HepG2 (cell line): Measurements from ENCODE around the gene A3GALT2. TPM values are rescaled to one million over a fixed set of nuclear protein-coding genes. Genes with fewer than 3 reads are reported as not detected.

Source experiments
- ATAC-seq: fragments of 200-7000 bp; cut with Tn5 transposase; 3 replicates; pipeline ENCODE4 v1.9.1; 2020; ENCODE audit warnings: mild to moderate bottlenecking, moderate library complexity
- BruUV-seq: library from RNA; stranded (reverse); fragments of 400-500 nt; replicated peaks from 2 replicates; lab custom pipeline; 2021; lab: Mats Ljungman, UMichigan
- CTCF ChIA-PET: fragments of 300-600 bp; formaldehyde crosslinking; extraction: SDS; loops from one replicate; lab custom pipeline; 2021; ENCODE audit warnings: low total read pairs, inconsistent platforms, low intra/inter-chr PET ratio; lab: Yijun Ruan, JAX
- POLR2A ChIA-PET: fragments of 350-600 bp; sonication (Branson Sonifier 250); formaldehyde crosslinking; loops from one replicate; lab custom pipeline; 2020; ENCODE audit warnings: antibody characterized with exemption, inconsistent platforms; lab: Yijun Ruan, JAX
- DNase-seq: peaks from one replicate; pipeline ENCODE4 v3.0.0-alpha.2; 2015; ENCODE audit warnings: low spot score
- FAIRE-seq: peaks from 3 replicates; lab custom pipeline; 2011; peaks lifted over from hg19 to GRCh38; lab: Jason Lieb, UNC
- H2AFZ ChIP-seq: one replicate; pipeline ENCODE4 v1.6.1; 2011; ENCODE audit warnings: low read length, inconsistent platforms
- H3K27ac ChIP-seq: fragments of 300-600 bp; 3 replicates; pipeline ENCODE4 v1.8.0; 2011; ENCODE audit warnings: mixed run types, mild to moderate bottlenecking, mixed read lengths, low read length, inconsistent platforms; ENCODE audit not compliant: insufficient read depth; ENCODE audit errors: extremely low read length
- H3K27me3 ChIP-seq, 2 experiments: fragments of 200-600 bp in 1 of 2; 2 replicates in 1 of 2; 3 replicates in 1 of 2; pipeline versions ENCODE4 v1.6.0 to v1.8.0; 2011; ENCODE audit warnings: low read length in 2 of 2, mild to moderate bottlenecking in 2 of 2, moderate library complexity in 2 of 2, inconsistent platforms in 1 of 2; ENCODE audit not compliant: insufficient read depth in 2 of 2, control insufficient read depth in 1 of 2
- H3K36me3 ChIP-seq, 2 experiments: fragments of 200-600 bp in 1 of 2; replicated peaks in 1 of 2; 2 replicates in 1 of 2; 3 replicates in 1 of 2; pipeline versions ENCODE4 v1.5.1 to v1.8.0; 2011; ENCODE audit warnings: low read length in 2 of 2, inconsistent platforms in 1 of 2; ENCODE audit not compliant: insufficient read depth in 2 of 2, control insufficient read depth in 1 of 2
- H3K4me1 ChIP-seq: 2 replicates; pipeline ENCODE4 v1.5.1; 2012; ENCODE audit warnings: low read length, inconsistent platforms; ENCODE audit not compliant: insufficient read depth
- H3K4me2 ChIP-seq: 2 replicates; pipeline ENCODE4 v1.6.0; 2011; ENCODE audit warnings: low read depth, low read length, inconsistent platforms
- H3K4me3 ChIP-seq, 3 experiments: fragments of 200-600 bp in 1 of 3; sonication (generic), shearing (Covaris generic) in 1 of 3; replicated peaks in 1 of 3; 2 replicates each; pipeline ENCODE4 v1.5.1; 2011 to 2016; ENCODE audit warnings: low read length in 3 of 3, inconsistent platforms in 2 of 3, low read depth in 2 of 3, mild to moderate bottlenecking in 2 of 3, control low read depth in 1 of 3, mixed read lengths in 1 of 3; ENCODE audit not compliant: insufficient read depth in 1 of 3
- H3K79me2 ChIP-seq: one replicate; pipeline ENCODE4 v1.6.1; 2011; ENCODE audit warnings: low read length, inconsistent platforms; ENCODE audit not compliant: insufficient read depth
- H3K9ac ChIP-seq: 2 replicates; pipeline ENCODE4 v1.6.0; 2011; ENCODE audit warnings: mild to moderate bottlenecking, low read depth, low read length, inconsistent platforms; ENCODE audit not compliant: insufficient read depth
- H3K9me3 ChIP-seq: 2 replicates; pipeline ENCODE4 v1.5.1; 2012; ENCODE audit warnings: mild to moderate bottlenecking, low read length
- H4K20me1 ChIP-seq: 2 replicates; pipeline ENCODE4 v1.6.0; 2011; ENCODE audit warnings: inconsistent platforms, mild to moderate bottlenecking, low read length, moderate library complexity; ENCODE audit not compliant: insufficient read depth
- ARNT2 ChIP-seq: sonication (generic); formaldehyde crosslinking; IDR thresholded peaks from 2 replicates; pipeline ENCODE4 v1.8.0; 2022; ENCODE audit warnings: mild to moderate bottlenecking, low read depth, missing genetic modification reagents, moderate library complexity
- ARNTL ChIP-seq: sonication (generic); formaldehyde crosslinking; IDR thresholded peaks from 2 replicates; pipeline ENCODE4 v1.4.0; 2020; ENCODE audit warnings: mild to moderate bottlenecking, missing genetic modification reagents
- ATRX ChIP-seq: sonication (generic); formaldehyde crosslinking; IDR thresholded peaks from 2 replicates; pipeline ENCODE4 v1.4.0; 2020; ENCODE audit warnings: missing genetic modification reagents, borderline replicate concordance
- CENPT ChIP-seq: sonication (generic); formaldehyde crosslinking; IDR thresholded peaks from 2 replicates; pipeline ENCODE4 v1.8.0; 2022; ENCODE audit warnings: low read depth, mild to moderate bottlenecking, moderate library complexity, missing genetic modification reagents
- ETV6 ChIP-seq: sonication (generic); formaldehyde crosslinking; conservative IDR thresholded peaks from 2 replicates; pipeline ENCODE4 v1.4.0; 2020; ENCODE audit warnings: missing genetic modification reagents
- GATA4 ChIP-seq: sonication (generic); IDR thresholded peaks from 2 replicates; pipeline ENCODE4 v1.6.1; 2016; ENCODE audit warnings: antibody characterized with exemption, low read depth, borderline replicate concordance
- IKZF1 ChIP-seq: fragments of 450-650 bp; IDR thresholded peaks from 2 replicates; pipeline ENCODE4 v1.7.1; 2016
- PHB2 ChIP-seq: fragments of 450-650 bp; IDR thresholded peaks from 2 replicates; pipeline ENCODE4 v1.6.1; 2018; ENCODE audit not compliant: partially characterized antibody
- PRPF4 ChIP-seq: fragments of 200-400 bp; formaldehyde crosslinking; IDR thresholded peaks from 2 replicates; pipeline ENCODE4 v1.6.1; 2016; ENCODE audit warnings: low read length, low read depth; ENCODE audit not compliant: poor library complexity, severe bottlenecking
- RARA ChIP-seq: IDR thresholded peaks from 2 replicates; pipeline ENCODE4 v1.6.1; 2016; ENCODE audit warnings: missing genetic modification reagents, missing compliant biosample characterization
- ZNF720 ChIP-seq: sonication (generic); formaldehyde crosslinking; IDR thresholded peaks from 2 replicates; pipeline ENCODE4 v1.4.0; 2020; ENCODE audit warnings: missing genetic modification reagents
- ZNF761 ChIP-seq: sonication (generic); formaldehyde crosslinking; conservative IDR thresholded peaks from 2 replicates; pipeline ENCODE4 v1.4.0; 2020; ENCODE audit warnings: mild to moderate bottlenecking, missing genetic modification reagents
- WGBS: methylation state at CpG from one replicate; pipeline ENCODE4 v1.1.6; 2017; ENCODE audit warnings: low lambda C conversion rate; 5-methylcytosine and 5-hydroxymethylcytosine counted together
- in situ Hi-C: cut with HindIII; loops from 2 replicates; pipeline ENCODE4 v1.10.0; 2017; ENCODE audit warnings: low pct_unique_long_range_greater_than_20kb; ENCODE audit not compliant: extremely low pct_ligation_motif_present
- intact Hi-C: fragments of 100-400 bp; cut with micrococcal nuclease; formaldehyde crosslinking; loops from one replicate; pipeline ENCODE4 v1.10.0; 2022; ENCODE audit not compliant: unreplicated experiment
- polyA plus RNA-seq, 8 experiments: library from polyadenylated mRNA; depleted of rRNA in 3 of 8; stranded (reverse) in 7 of 8; unstranded in 1 of 8; fragments of >200 nt; fragmentation: Illumina TruSeq in 4 of 8; extraction: Trizol in 4 of 8; gene quantifications; 2 replicates each; pipeline versions ENCODE4 v1.2.1 to v1.2.3, GENCODE V29; 2011 to 2016; ENCODE audit warnings: low read depth in 4 of 8, missing spikeins in 1 of 8, mixed read lengths in 1 of 8; ENCODE audit not compliant: insufficient read depth in 1 of 8
- total RNA-seq, 5 experiments: library from RNA; depleted of rRNA; stranded (reverse); fragments of >200 nt; fragmentation: Illumina TruSeq; extraction: Trizol; gene quantifications; 2 replicates each; pipeline ENCODE4 v1.2.3, GENCODE V29; 2016; ENCODE audit warnings: low read depth in 1 of 5

The A3GALT2 gene
- total and polyA plus RNA-seq, 2 of the 13 experiments (the other 11 are each of a cell fraction or from before 2014, with no cell fraction given): not detected

- H3K79me2 ChIP-seq: no peaks in the 10 kb centered on the region
- ATAC-seq (0 out of 3 replicates have a peak, but pooled peaks have one; percentile 14), DNase-seq (no peak), FAIRE-seq (no peak)
- intact Hi-C loops (no loop called here), in situ Hi-C loops (no loop called here)
- no TSS peak for BruUV-seq
- no peaks in the 10 kb centered on the region for H3K36me3 ChIP-seq
- TF ChIP-seq RARA (no peak), ETV6 (CRISPR knock-in tag) (no peak), ARNT2 (CRISPR knock-in tag) (no peak), ARNTL (CRISPR knock-in tag) (no peak), PHB2 (no peak), ATRX (CRISPR knock-in tag) (no peak), ZNF720 (CRISPR knock-in tag) (no peak), IKZF1 (no peak), PRPF4 (no peak), ZNF761 (CRISPR knock-in tag) (no peak), CENPT (CRISPR knock-in tag) (no peak), GATA4 (no peak)
- peaks cover 4 to 21% of the 10 kb centered on the region in 2 experiments for H3K27me3 ChIP-seq
- 28% methylated on average over 5 of the region's 7 CpGs for WGBS
- no peaks in the 10 kb centered on the region for H3K9me3 ChIP-seq
- H3K27ac ChIP-seq: no peak overlapping the region
- ChIA-PET CTCF (no interaction called here), POLR2A (no interaction called here)
- no peak overlapping the region for H2AFZ ChIP-seq
- no peak overlapping the region for H3K4me3 ChIP-seq
- no peak overlapping the region for H3K9ac ChIP-seq
- no peak overlapping the region for H3K4me2 ChIP-seq
- no peaks in the 10 kb centered on the region for H4K20me1 ChIP-seq
- H3K4me1 ChIP-seq: peaks cover 14% of the 10 kb centered on the region
Measured at GRCh38 chr1:33311706-33312412, 9.0 kb downstream of the A3GALT2 start.
